CD14-positive monocyte (primary cell): Measurements from ENCODE around the gene PNPO. TPM values are rescaled to one million over a fixed set of nuclear protein-coding genes. Genes with fewer than 3 reads are reported as not detected.

Experiments used
- DNase-seq, 3 donors: peaks; one replicate each; pipeline ENCODE4 v3.0.0-alpha.2; 2011 to 2022
- H2AFZ ChIP-seq: 2 replicates; pipeline ENCODE4 v1.6.0; 2012; ENCODE audit warnings: mild to moderate bottlenecking, low read depth, low read length, inconsistent platforms; ENCODE audit not compliant: insufficient read depth, poor library complexity, severe bottlenecking
- H3K27ac ChIP-seq, 2 donors: 1 replicate in 1 of 2; 2 replicates in 1 of 2; pipeline ENCODE4 v1.5.1; 2012 to 2013; ENCODE audit warnings: low read length in 2 of 2, control low read depth in 1 of 2, inconsistent platforms in 1 of 2, low read depth in 1 of 2, mild to moderate bottlenecking in 1 of 2
- H3K27me3 ChIP-seq, 2 donors: one replicate each; pipeline versions ENCODE4 v1.6.0 to v1.6.1; 2011 to 2013; ENCODE audit warnings: low read length in 2 of 2; ENCODE audit not compliant: control insufficient read depth in 2 of 2, insufficient read depth in 2 of 2
- H3K36me3 ChIP-seq, 2 donors: replicated peaks in 1 of 2; 1 replicate in 1 of 2; 2 replicates in 1 of 2; pipeline versions ENCODE4 v1.5.1 to v1.6.1; 2012 to 2013; ENCODE audit warnings: low read length in 2 of 2, control low read depth in 1 of 2, inconsistent platforms in 1 of 2, mild to moderate bottlenecking in 1 of 2; ENCODE audit not compliant: insufficient read depth in 2 of 2, control insufficient read depth in 1 of 2
- H3K4me1 ChIP-seq, 2 donors: 1 replicate in 1 of 2; 2 replicates in 1 of 2; pipeline versions ENCODE4 v1.5.1 to v1.6.1; 2012 to 2013; ENCODE audit warnings: low read length in 2 of 2, control low read depth in 1 of 2, inconsistent platforms in 1 of 2, mild to moderate bottlenecking in 1 of 2, moderate library complexity in 1 of 2; ENCODE audit not compliant: insufficient read depth in 2 of 2, control insufficient read depth in 1 of 2
- H3K4me2 ChIP-seq: replicated peaks from 2 replicates; pipeline ENCODE3; 2012; ENCODE audit warnings: low read length, moderate library complexity, mild to moderate bottlenecking; ENCODE audit not compliant: poor library complexity, severe bottlenecking; ENCODE audit errors: extremely low read depth
- H3K4me3 ChIP-seq, 3 experiments: fragments of 200-600 bp in 1 of 3; sonication (generic) in 1 of 3; replicated peaks in 1 of 3; 1 replicate in 2 of 3; 2 replicates in 1 of 3; pipeline ENCODE4 v1.5.1; 2011 to 2013; ENCODE audit warnings: low read length in 3 of 3, mild to moderate bottlenecking in 3 of 3, control low read depth in 2 of 3, low read depth in 2 of 3, inconsistent platforms in 1 of 3, moderate library complexity in 1 of 3
- H3K79me2 ChIP-seq: 2 replicates; pipeline ENCODE4 v1.6.0; 2012; ENCODE audit warnings: mild to moderate bottlenecking, control low read depth, inconsistent platforms, low read length, moderate library complexity; ENCODE audit not compliant: insufficient read depth
- H3K9ac ChIP-seq: 2 replicates; pipeline ENCODE4 v1.6.0; 2017; ENCODE audit warnings: low read length, mild to moderate bottlenecking; ENCODE audit not compliant: insufficient read depth, poor library complexity, severe bottlenecking
- H3K9me3 ChIP-seq, 2 donors: replicated peaks in 1 of 2; 1 replicate in 1 of 2; 2 replicates in 1 of 2; pipeline versions ENCODE4 v1.5.1 to v1.6.1; 2012 to 2013; ENCODE audit warnings: low read length in 2 of 2, control low read depth in 1 of 2; ENCODE audit not compliant: control insufficient read depth in 1 of 2, insufficient read depth in 1 of 2
- H4K20me1 ChIP-seq: 2 replicates; pipeline ENCODE4 v1.6.0; 2012; ENCODE audit warnings: mild to moderate bottlenecking, low read length, control low read depth, moderate library complexity; ENCODE audit not compliant: insufficient read depth
- H3K27ac Mint-ChIP-seq, 7 donors: one replicate each; pipeline ENCODE4 v1.8.0; 2020; ENCODE audit warnings: mild to moderate bottlenecking in 7 of 7, mixed read lengths in 7 of 7, moderate library complexity in 6 of 7, inconsistent platforms in 2 of 7
- H3K27me3 Mint-ChIP-seq, 3 donors: one replicate each; pipeline ENCODE4 v1.8.0; 2021 to 2022; ENCODE audit warnings: low read depth in 3 of 3, mild to moderate bottlenecking in 3 of 3, mixed read lengths in 3 of 3, moderate library complexity in 3 of 3, inconsistent platforms in 1 of 3
- H3K36me3 Mint-ChIP-seq, 2 donors: one replicate each; pipeline ENCODE4 v1.8.0; 2020; ENCODE audit warnings: mixed read lengths in 2 of 2, inconsistent platforms in 1 of 2, mild to moderate bottlenecking in 1 of 2
- H3K4me1 Mint-ChIP-seq: one replicate; pipeline ENCODE4 v1.8.0; 2020; ENCODE audit warnings: mild to moderate bottlenecking, mixed read lengths
- H3K4me3 Mint-ChIP-seq, 2 donors: one replicate each; pipeline ENCODE4 v1.8.0; 2020; ENCODE audit warnings: mild to moderate bottlenecking in 2 of 2, mixed read lengths in 2 of 2, moderate library complexity in 1 of 2
- H3K9me3 Mint-ChIP-seq, 7 donors: one replicate each; pipeline ENCODE4 v1.8.0; 2020 to 2022; ENCODE audit warnings: mixed read lengths in 7 of 7, mild to moderate bottlenecking in 6 of 7, moderate library complexity in 6 of 7, inconsistent platforms in 2 of 7
- CTCF ChIP-seq: fragments of 200-600 bp; IDR thresholded peaks from one replicate; pipeline ENCODE4 v1.8.0; 2022; ENCODE audit warnings: antibody characterized with exemption, mild to moderate bottlenecking
- WGBS: methylation state at CpG from one replicate; pipeline ENCODE4 v1.1.5; 2013; ENCODE audit warnings: missing lambda C conversion rate; ENCODE audit not compliant: insufficient coverage; 5-methylcytosine and 5-hydroxymethylcytosine counted together
- intact Hi-C, 2 donors: fragments of 100-400 bp; cut with micrococcal nuclease; formaldehyde crosslinking; loops; one replicate each; pipeline versions ENCODE4 v1.15.0 to v1.15.1; 2023
- polyA plus RNA-seq, 3 donors: library from polyadenylated mRNA; depleted of rRNA in 1 of 3; unstranded in 2 of 3; stranded (reverse) in 1 of 3; fragments of 300-500 nt in 2 of 3; fragments of >200 nt in 1 of 3; fragmentation: Illumina TruSeq in 2 of 3; gene quantifications; 1 replicate in 2 of 3; 2 replicates in 1 of 3; pipeline ENCODE4 v1.2.3, GENCODE V29; 2012 to 2021

Gene PNPO
- polyA plus RNA-seq, 3 donors: 13.2 to 34.2 (median 29.7) TPM

GRCh38 chr17:47961406-47961805 lies 20.0 kb downstream of the PNPO start:
- H3K27me3 ChIP-seq: no peaks in the 10 kb centered on the region
- Mint-ChIP-seq H3K4me1 (no peaks in the 10 kb centered on the region), H3K36me3 (no peaks in the 10 kb centered on the region), H3K27ac (no peak overlapping the region), H3K9me3 (no peaks in the 10 kb centered on the region), H3K27me3 (peaks cover 3 to 6% (median 5%) of the 10 kb centered on the region in 3 donors), H3K4me3 (no peak overlapping the region)
- H3K79me2 ChIP-seq: no peaks in the 10 kb centered on the region
- no peak overlapping the region for H3K27ac ChIP-seq
- H3K36me3 ChIP-seq: no peaks in the 10 kb centered on the region
- no peaks in the 10 kb centered on the region for H3K4me1 ChIP-seq
- no peak for TF ChIP-seq CTCF
- no peak overlapping the region for H2AFZ ChIP-seq
- 86% methylated on average over 3 of the region's 6 CpGs for WGBS
- no peaks in the 10 kb centered on the region for H3K9me3 ChIP-seq
- H3K4me2 ChIP-seq: no peak overlapping the region
- intact Hi-C loops: no loop called here
- H3K4me3 ChIP-seq: no peak overlapping the region
- H4K20me1 ChIP-seq: no peaks in the 10 kb centered on the region
- H3K9ac ChIP-seq: no peak overlapping the region
- DNase-seq: no peak

GRCh38 chr17:47962901-47963300 lies 21.5 kb downstream of the PNPO start:
- 89% methylated on average over 3 of the region's 3 CpGs for WGBS
- Mint-ChIP-seq H3K36me3 (no peaks in the 10 kb centered on the region), H3K27ac (no peak overlapping the region), H3K4me1 (no peaks in the 10 kb centered on the region), H3K27me3 (peaks cover 4 to 6% (median 5%) of the 10 kb centered on the region in 3 donors), H3K4me3 (no peak overlapping the region), H3K9me3 (no peaks in the 10 kb centered on the region)
- Histone ChIP-seq H4K20me1 (no peaks in the 10 kb centered on the region), H3K9me3 (no peaks in the 10 kb centered on the region), H3K27ac (no peak overlapping the region), H3K27me3 (no peaks in the 10 kb centered on the region), H3K4me1 (no peaks in the 10 kb centered on the region), H3K79me2 (no peaks in the 10 kb centered on the region), H3K4me2 (no peak overlapping the region), H2AFZ (no peak overlapping the region), H3K4me3 (no peak overlapping the region), H3K36me3 (no peaks in the 10 kb centered on the region), H3K9ac (no peak overlapping the region)
- no peak for TF ChIP-seq CTCF
- intact Hi-C loops: no loop called here
- DNase-seq: no peak
